Endodermal cell (in vitro differentiated cells): ENCODE data around the gene PRKAR1A. TPM values are rescaled to one million over a fixed set of nuclear protein-coding genes. Genes with fewer than 3 reads are reported as not detected.

ENCODE experiments used
- DNase-seq: peaks from one replicate; pipeline ENCODE4 v3.0.0-alpha.2; 2017
- H3K27ac ChIP-seq: 2 replicates; pipeline ENCODE4 v1.5.1; 2013; ENCODE audit warnings: mild to moderate bottlenecking, low read depth, low read length, moderate library complexity
- H3K27me3 ChIP-seq: 2 replicates; pipeline ENCODE4 v1.6.1; 2013; ENCODE audit warnings: mild to moderate bottlenecking, low read length, moderate library complexity; ENCODE audit not compliant: insufficient read depth, control insufficient read depth, poor library complexity, severe bottlenecking
- H3K36me3 ChIP-seq: 2 replicates; pipeline ENCODE4 v1.7.0; 2013; ENCODE audit warnings: mild to moderate bottlenecking, low read length, moderate library complexity; ENCODE audit not compliant: control insufficient read depth, insufficient read depth
- H3K4me1 ChIP-seq: one replicate; pipeline ENCODE4 v1.7.0; 2013; ENCODE audit warnings: low read length; ENCODE audit not compliant: control insufficient read depth, insufficient read depth
- H3K4me3 ChIP-seq: 2 replicates; pipeline ENCODE4 v1.5.1; 2013; ENCODE audit warnings: mild to moderate bottlenecking, low read length, moderate library complexity
- H3K9ac ChIP-seq: 2 replicates; pipeline ENCODE4 v1.6.1; 2013; ENCODE audit warnings: mild to moderate bottlenecking, low read length, moderate library complexity; ENCODE audit not compliant: poor library complexity, severe bottlenecking; ENCODE audit errors: extremely low read depth
- H3K9me3 ChIP-seq: 2 replicates; pipeline ENCODE4 v1.6.1; 2013; ENCODE audit warnings: mild to moderate bottlenecking, low read length, moderate library complexity; ENCODE audit not compliant: control insufficient read depth
- H3K27ac Mint-ChIP-seq: 2 replicates; pipeline ENCODE4 v1.8.0; 2020; ENCODE audit warnings: mixed read lengths
- H3K27me3 Mint-ChIP-seq: 2 replicates; pipeline ENCODE4 v1.8.0; 2021; ENCODE audit warnings: mild to moderate bottlenecking, mixed read lengths; ENCODE audit not compliant: insufficient read depth
- H3K36me3 Mint-ChIP-seq: 2 replicates; pipeline ENCODE4 v1.8.0; 2020; ENCODE audit warnings: low read depth, mixed read lengths
- H3K4me1 Mint-ChIP-seq: 2 replicates; pipeline ENCODE4 v1.8.0; 2020; ENCODE audit warnings: mixed read lengths
- H3K4me3 Mint-ChIP-seq: 2 replicates; pipeline ENCODE4 v1.8.0; 2020; ENCODE audit warnings: mild to moderate bottlenecking, moderate library complexity, mixed read lengths
- H3K9me3 Mint-ChIP-seq: 2 replicates; pipeline ENCODE4 v1.8.0; 2020; ENCODE audit warnings: mild to moderate bottlenecking, mixed read lengths
- CTCF ChIP-seq: fragments of 200-600 bp; sonication (generic); conservative IDR thresholded peaks from 2 replicates; pipeline ENCODE4 v1.5.0; 2021; ENCODE audit warnings: antibody characterized with exemption, mild to moderate bottlenecking
- WGBS, 2 experiments: methylation state at CpG; one replicate each; pipeline versions ENCODE4 v1.1.5 to v1.1.7; 2013; ENCODE audit warnings: missing lambda C conversion rate in 2 of 2, mixed read lengths in 1 of 2; ENCODE audit not compliant: insufficient coverage in 1 of 2, insufficient read length in 1 of 2; 5-methylcytosine and 5-hydroxymethylcytosine counted together
- total RNA-seq, 2 donors: library from RNA; stranded (reverse); fragmentation: NEBNext Ultra II Directional in 1 of 2; extraction: Animal tissue kit (Norgen Biotek cat#: 25700) in 1 of 2; gene quantifications; 2 replicates in 1 of 2; 3 replicates in 1 of 2; pipeline ENCODE4 v1.2.1, GENCODE V29; 2021

Gene PRKAR1A
- total RNA-seq, 2 donors from 2014 or later, result 194 to 227 TPM

- H3K27ac Mint-ChIP-seq, result no peak overlapping the region
- DNase-seq, result no peak
- H3K27me3 ChIP-seq, result no peaks in the 10 kb centered on the region
- no peak overlapping the region for H3K4me3 ChIP-seq
- peak; percentile 73 for TF ChIP-seq CTCF
- no peaks in the 10 kb centered on the region for H3K9me3 Mint-ChIP-seq
- no peaks in the 10 kb centered on the region for H3K4me1 Mint-ChIP-seq
- no peaks in the 10 kb centered on the region for H3K9me3 ChIP-seq
- H3K9ac ChIP-seq, result no peak overlapping the region
- no peak overlapping the region for H3K27ac ChIP-seq
- no peaks in the 10 kb centered on the region for H3K27me3 Mint-ChIP-seq
- H3K36me3 ChIP-seq, result peaks cover 96% of the 10 kb centered on the region
- H3K4me3 Mint-ChIP-seq, result no peak overlapping the region
- H3K4me1 ChIP-seq, result no peaks in the 10 kb centered on the region
- peaks cover 67% of the 10 kb centered on the region for H3K36me3 Mint-ChIP-seq
- 93 to 100% methylated on average over 5 to 6 of the region's 6 CpGs for WGBS, 2 experiments
Observed at GRCh38 chr17:68533887-68534694, 21.9 kb downstream of the PRKAR1A start.

- no peaks in the 10 kb centered on the region for H3K4me1 ChIP-seq
- no peak overlapping the region for H3K9ac ChIP-seq
- no peak overlapping the region for H3K4me3 ChIP-seq
- no peaks in the 10 kb centered on the region for H3K4me1 Mint-ChIP-seq
- no peaks in the 10 kb centered on the region for H3K27me3 ChIP-seq
- peaks cover 68% of the 10 kb centered on the region for H3K36me3 Mint-ChIP-seq
- peak overlapping the region; percentile 22 for H3K27ac Mint-ChIP-seq
- H3K4me3 Mint-ChIP-seq, result no peak overlapping the region
- no peaks in the 10 kb centered on the region for H3K27me3 Mint-ChIP-seq
- H3K9me3 ChIP-seq, result no peaks in the 10 kb centered on the region
- DNase-seq, result no peak
- H3K9me3 Mint-ChIP-seq, result no peaks in the 10 kb centered on the region
- H3K36me3 ChIP-seq, result peaks cover 95% of the 10 kb centered on the region
- 95 to 100% methylated on average over 4 to 6 of the region's 6 CpGs for WGBS, 2 experiments
- no peak overlapping the region for H3K27ac ChIP-seq
- TF ChIP-seq CTCF, result no peak
Observed at GRCh38 chr17:68534695-68535088, 22.5 kb downstream of the PRKAR1A start.

DNA sequence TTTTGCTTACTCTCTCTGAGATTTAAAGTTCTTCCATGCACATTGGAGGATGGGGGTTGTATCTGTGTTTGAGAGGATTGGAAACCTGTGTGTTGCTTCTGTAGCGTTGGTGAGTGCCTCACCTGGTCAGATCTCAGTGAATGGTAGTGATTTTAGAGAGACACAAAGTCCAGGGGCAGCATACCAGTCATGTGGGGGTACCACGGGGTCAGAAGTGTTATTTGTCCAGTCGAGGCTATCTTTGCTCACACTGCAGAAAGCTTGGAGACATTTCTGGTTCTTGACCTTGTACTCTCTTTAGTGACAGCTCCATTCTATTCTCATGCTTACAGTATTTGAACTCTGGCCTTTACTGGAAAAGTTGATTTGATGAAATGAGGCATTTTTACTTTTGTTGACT is 23.7 kb downstream of the PRKAR1A start:
- H3K36me3 ChIP-seq, result peaks cover 95% of the 10 kb centered on the region
- 92 to 100% methylated on average over 2 to 3 of the region's 3 CpGs for whole genome bisulfite sequencing, 2 experiments
- H3K27ac ChIP-seq, result no peak overlapping the region
- no peaks in the 10 kb centered on the region for H3K9me3 ChIP-seq
- Mint-ChIP-seq H3K27me3 (no peaks in the 10 kb centered on the region), H3K4me3 (no peak overlapping the region), H3K36me3 (peaks cover 66% of the 10 kb centered on the region), H3K9me3 (no peaks in the 10 kb centered on the region), H3K27ac (peak overlapping the region; percentile 38), H3K4me1 (no peaks in the 10 kb centered on the region)
- H3K27me3 ChIP-seq, result no peaks in the 10 kb centered on the region
- H3K4me3 ChIP-seq, result no peak overlapping the region
- no peak for TF ChIP-seq CTCF
- DNase-seq, result no peak
- no peak overlapping the region for H3K9ac ChIP-seq
- H3K4me1 ChIP-seq, result no peaks in the 10 kb centered on the region
